ENCODE results near the gene SLC25A30.
"Not testable (repeated sequence)": the region's sequence is repeated elsewhere in the genome, so short reads cannot be mapped to it uniquely, and the experiment has no call there.

Gene SLC25A30

GRCh38 chr13:45391926-45392325 lies 26.2 kb downstream of the SLC25A30 start:
- no peak for DNase-seq (ENCODE audit: low read depth)

- DNase-seq (ENCODE audit: low read depth), result not testable (repeated sequence)
Measured at GRCh38 chr13:45391128-45391527, 27.0 kb downstream of the SLC25A30 start.

- not testable (repeated sequence) for DNase-seq (ENCODE audit: low read depth)
Measured at GRCh38 chr13:45390348-45390747, 27.8 kb downstream of the SLC25A30 start.

- no peak for DNase-seq (ENCODE audit: low read depth)
Measured at GRCh38 chr13:45388664-45389063, 29.5 kb downstream of the SLC25A30 start.

GRCh38 chr13:45386892-45387575 lies 31.1 kb downstream of the SLC25A30 start:
- not testable (repeated sequence) for DNase-seq (ENCODE audit: low read depth)

- DNase-seq (ENCODE audit: low read depth), result no peak
Measured at GRCh38 chr13:45385907-45386553, 32.1 kb downstream of the SLC25A30 start.

- DNase-seq (ENCODE audit: low read depth), result no peak
Measured at GRCh38 chr13:45385320-45385719, 32.9 kb downstream of the SLC25A30 start.

GRCh38 chr13:45384474-45385174 lies 33.5 kb downstream of the SLC25A30 start:
- no peak for DNase-seq (ENCODE audit: low read depth)

- not testable (repeated sequence) for DNase-seq (ENCODE audit: low read depth)
Measured at GRCh38 chr13:45382739-45383138, 35.4 kb downstream of the SLC25A30 start.

GRCh38 chr13:45381196-45381595 lies 37.0 kb downstream of the SLC25A30 start:
- DNase-seq (ENCODE audit: low read depth), result no peak

GRCh38 chr13:45380708-45381107 lies 37.5 kb downstream of the SLC25A30 start:
- not testable (repeated sequence) for DNase-seq (ENCODE audit: low read depth)

GRCh38 chr13:45379516-45379915 lies 38.7 kb downstream of the SLC25A30 start:
- not testable (repeated sequence) for DNase-seq (ENCODE audit: low read depth)

- DNase-seq (ENCODE audit: low read depth), result not testable (repeated sequence)
Measured at GRCh38 chr13:45378786-45379185, 39.4 kb downstream of the SLC25A30 start.

GRCh38 chr13:45377314-45377713 lies 40.9 kb downstream of the SLC25A30 start:
- not testable (repeated sequence) for DNase-seq (ENCODE audit: low read depth)

- DNase-seq (ENCODE audit: low read depth), result not testable (repeated sequence)
Measured at GRCh38 chr13:45376651-45377050, 41.5 kb downstream of the SLC25A30 start.

- DNase-seq (ENCODE audit: low read depth), result no peak
Measured at GRCh38 chr13:45374917-45375316, 43.3 kb downstream of the SLC25A30 start.

- no peak for DNase-seq (ENCODE audit: low read depth)
Measured at GRCh38 chr13:45373162-45373547, 45.0 kb downstream of the SLC25A30 start.

GRCh38 chr13:45372189-45373161 lies 45.7 kb downstream of the SLC25A30 start:
- no peak for DNase-seq (ENCODE audit: low read depth)

- no peak for DNase-seq (ENCODE audit: low read depth)
Measured at GRCh38 chr13:45370922-45371406, 47.2 kb downstream of the SLC25A30 start.

- DNase-seq (ENCODE audit: low read depth), result no peak
Measured at GRCh38 chr13:45369116-45369515, 49.1 kb downstream of the SLC25A30 start.

- DNase-seq (ENCODE audit: low read depth), result no peak
Measured at GRCh38 chr13:45368571-45368970, 49.6 kb downstream of the SLC25A30 start.

GRCh38 chr13:45368005-45368404 lies 50.2 kb downstream of the SLC25A30 start:
- no peak for DNase-seq (ENCODE audit: low read depth)

All from HS-5 (cell line).